ENCODE measurements around the gene DHRS7C. TPM values are rescaled to one million over a fixed set of nuclear protein-coding genes. Genes with fewer than 3 reads are reported as not detected.
A peak's percentile ranks its signal among the peaks of the same experiment; 100 is the strongest.

Gene DHRS7C
- total RNA-seq, 1 experiment from 2014 or later, result not detected

GRCh38 chr17:9729735-9730420 lies 61.5 kb downstream of the DHRS7C start:
- Histone ChIP-seq H3K4me1 (ENCODE audit: low read length) (no peaks in the 10 kb centered on the region), H3K9me3 (ENCODE audit: low read length) (no peaks in the 10 kb centered on the region), H3K4me3 (ENCODE audit: low read length) (no peak overlapping the region), H3K36me3 (ENCODE audit: insufficient read depth, low read length) (no peaks in the 10 kb centered on the region), H3K27ac (ENCODE audit: low read length) (no peak overlapping the region), H2AFZ (ENCODE audit: low read length) (no peak overlapping the region), H3K9ac (ENCODE audit: low read length) (no peak overlapping the region), H4K20me1 (ENCODE audit: insufficient read depth, low read depth, low read length) (no peaks in the 10 kb centered on the region), H3K4me2 (ENCODE audit: low read depth, low read length, poor library complexity, severe bottlenecking) (no peak overlapping the region), H3K9me2 (replicated peaks; ENCODE audit: insufficient read depth, low read length) (no peaks in the 10 kb centered on the region), H3K27me3 (ENCODE audit: low read length) (no peaks in the 10 kb centered on the region), H3K79me2 (ENCODE audit: low read length) (no peaks in the 10 kb centered on the region)
- no peak for DNase-seq

GRCh38 chr17:9729034-9729650 lies 62.2 kb downstream of the DHRS7C start:
- no peak overlapping the region for H3K4me3 ChIP-seq (ENCODE audit: low read length)
- no peaks in the 10 kb centered on the region for H3K27me3 ChIP-seq (ENCODE audit: low read length)
- H3K4me2 ChIP-seq (ENCODE audit: low read depth, low read length, poor library complexity, severe bottlenecking), result no peak overlapping the region
- H3K27ac ChIP-seq (ENCODE audit: low read length), result no peak overlapping the region
- H3K9me2 ChIP-seq (replicated peaks; ENCODE audit: insufficient read depth, low read length), result no peaks in the 10 kb centered on the region
- H3K9me3 ChIP-seq (ENCODE audit: low read length), result no peaks in the 10 kb centered on the region
- H3K4me1 ChIP-seq (ENCODE audit: low read length), result no peaks in the 10 kb centered on the region
- no peaks in the 10 kb centered on the region for H4K20me1 ChIP-seq (ENCODE audit: insufficient read depth, low read depth, low read length)
- H2AFZ ChIP-seq (ENCODE audit: low read length), result no peak overlapping the region
- no peaks in the 10 kb centered on the region for H3K36me3 ChIP-seq (ENCODE audit: insufficient read depth, low read length)
- no peak overlapping the region for H3K9ac ChIP-seq (ENCODE audit: low read length)
- DNase-seq, result peak; percentile 80
- no peaks in the 10 kb centered on the region for H3K79me2 ChIP-seq (ENCODE audit: low read length)

- H3K4me2 ChIP-seq (ENCODE audit: low read depth, low read length, poor library complexity, severe bottlenecking), result no peak overlapping the region
- H3K36me3 ChIP-seq (ENCODE audit: insufficient read depth, low read length), result no peaks in the 10 kb centered on the region
- H3K9ac ChIP-seq (ENCODE audit: low read length), result no peak overlapping the region
- H2AFZ ChIP-seq (ENCODE audit: low read length), result no peak overlapping the region
- H3K79me2 ChIP-seq (ENCODE audit: low read length), result no peaks in the 10 kb centered on the region
- no peaks in the 10 kb centered on the region for H3K27me3 ChIP-seq (ENCODE audit: low read length)
- H3K27ac ChIP-seq (ENCODE audit: low read length), result no peak overlapping the region
- no peaks in the 10 kb centered on the region for H3K9me2 ChIP-seq (replicated peaks; ENCODE audit: insufficient read depth, low read length)
- no peak overlapping the region for H3K4me3 ChIP-seq (ENCODE audit: low read length)
- no peaks in the 10 kb centered on the region for H3K9me3 ChIP-seq (ENCODE audit: low read length)
- no peaks in the 10 kb centered on the region for H4K20me1 ChIP-seq (ENCODE audit: insufficient read depth, low read depth, low read length)
- no peaks in the 10 kb centered on the region for H3K4me1 ChIP-seq (ENCODE audit: low read length)
- DNase-seq, result no peak
Measured at GRCh38 chr17:9728564-9728963, 62.8 kb downstream of the DHRS7C start.

- H3K9me3 ChIP-seq (ENCODE audit: low read length), result no peaks in the 10 kb centered on the region
- H3K4me2 ChIP-seq (ENCODE audit: low read depth, low read length, poor library complexity, severe bottlenecking), result no peak overlapping the region
- no peaks in the 10 kb centered on the region for H4K20me1 ChIP-seq (ENCODE audit: insufficient read depth, low read depth, low read length)
- DNase-seq, result no peak
- no peaks in the 10 kb centered on the region for H3K9me2 ChIP-seq (replicated peaks; ENCODE audit: insufficient read depth, low read length)
- H2AFZ ChIP-seq (ENCODE audit: low read length), result no peak overlapping the region
- no peaks in the 10 kb centered on the region for H3K36me3 ChIP-seq (ENCODE audit: insufficient read depth, low read length)
- H3K4me3 ChIP-seq (ENCODE audit: low read length), result no peak overlapping the region
- no peaks in the 10 kb centered on the region for H3K27me3 ChIP-seq (ENCODE audit: low read length)
- no peak overlapping the region for H3K27ac ChIP-seq (ENCODE audit: low read length)
- H3K79me2 ChIP-seq (ENCODE audit: low read length), result no peaks in the 10 kb centered on the region
- no peak overlapping the region for H3K9ac ChIP-seq (ENCODE audit: low read length)
- no peaks in the 10 kb centered on the region for H3K4me1 ChIP-seq (ENCODE audit: low read length)
Measured at GRCh38 chr17:9728005-9728404, 63.4 kb downstream of the DHRS7C start.

GRCh38 chr17:9726291-9726690 lies 65.1 kb downstream of the DHRS7C start:
- H4K20me1 ChIP-seq (ENCODE audit: insufficient read depth, low read depth, low read length), result 0 out of 2 replicates have a peak, but pooled peaks cover 2% of the 10 kb centered on the region
- no peak for DNase-seq
- no peak overlapping the region for H3K4me3 ChIP-seq (ENCODE audit: low read length)
- no peak overlapping the region for H3K27ac ChIP-seq (ENCODE audit: low read length)
- H3K79me2 ChIP-seq (ENCODE audit: low read length), result no peaks in the 10 kb centered on the region
- no peaks in the 10 kb centered on the region for H3K9me3 ChIP-seq (ENCODE audit: low read length)
- H3K9ac ChIP-seq (ENCODE audit: low read length), result no peak overlapping the region
- no peak overlapping the region for H3K4me2 ChIP-seq (ENCODE audit: low read depth, low read length, poor library complexity, severe bottlenecking)
- H2AFZ ChIP-seq (ENCODE audit: low read length), result no peak overlapping the region
- no peaks in the 10 kb centered on the region for H3K27me3 ChIP-seq (ENCODE audit: low read length)
- no peaks in the 10 kb centered on the region for H3K9me2 ChIP-seq (replicated peaks; ENCODE audit: insufficient read depth, low read length)
- no peaks in the 10 kb centered on the region for H3K36me3 ChIP-seq (ENCODE audit: insufficient read depth, low read length)
- no peaks in the 10 kb centered on the region for H3K4me1 ChIP-seq (ENCODE audit: low read length)

- Histone ChIP-seq H2AFZ (ENCODE audit: low read length) (no peak overlapping the region), H3K4me2 (ENCODE audit: low read depth, low read length, poor library complexity, severe bottlenecking) (no peak overlapping the region), H3K9ac (ENCODE audit: low read length) (no peak overlapping the region), H3K79me2 (ENCODE audit: low read length) (no peaks in the 10 kb centered on the region), H3K9me3 (ENCODE audit: low read length) (no peaks in the 10 kb centered on the region), H3K36me3 (ENCODE audit: insufficient read depth, low read length) (no peaks in the 10 kb centered on the region), H3K4me1 (ENCODE audit: low read length) (no peaks in the 10 kb centered on the region), H3K4me3 (ENCODE audit: low read length) (no peak overlapping the region), H4K20me1 (ENCODE audit: insufficient read depth, low read depth, low read length) (0 out of 2 replicates have a peak, but pooled peaks cover 2% of the 10 kb centered on the region), H3K27me3 (ENCODE audit: low read length) (no peaks in the 10 kb centered on the region), H3K9me2 (replicated peaks; ENCODE audit: insufficient read depth, low read length) (no peaks in the 10 kb centered on the region), H3K27ac (ENCODE audit: low read length) (no peak overlapping the region)
- no peak for DNase-seq
Measured at GRCh38 chr17:9725575-9725974, 65.8 kb downstream of the DHRS7C start.

Other genes with a start within 250 kb of the DHRS7C start
- 40.0 and 47.9 TPM in 2 replicates for gene STX8, start 215.8 kb downstream of the DHRS7C start, total RNA-seq (2014; rRNA removed; shearing (Covaris generic); ENCODE audit: low replicate concordance)
- gene CFAP52, start 214.9 kb downstream of the DHRS7C start, total RNA-seq (2014; rRNA removed; shearing (Covaris generic); ENCODE audit: low replicate concordance), result not detected in 2 replicates
- gene USP43, start 146.1 kb downstream of the DHRS7C start, total RNA-seq (2014; rRNA removed; shearing (Covaris generic); ENCODE audit: low replicate concordance), result 0.25 and 0.37 TPM in 2 replicates
- not detected in 2 replicates for gene GSG1L2, start 30.5 kb upstream of the DHRS7C start, total RNA-seq (2014; rRNA removed; shearing (Covaris generic); ENCODE audit: low replicate concordance)
- gene GLP2R, start 34.3 kb upstream of the DHRS7C start, total RNA-seq (2014; rRNA removed; shearing (Covaris generic); ENCODE audit: low replicate concordance), result not detected in 2 replicates
- not detected in 2 replicates for gene RCVRN, start 113.7 kb upstream of the DHRS7C start, total RNA-seq (2014; rRNA removed; shearing (Covaris generic); ENCODE audit: low replicate concordance)

Data from Karpas-422 (cell line).